ENCODE measurements around the gene PDPN.

DNA sequence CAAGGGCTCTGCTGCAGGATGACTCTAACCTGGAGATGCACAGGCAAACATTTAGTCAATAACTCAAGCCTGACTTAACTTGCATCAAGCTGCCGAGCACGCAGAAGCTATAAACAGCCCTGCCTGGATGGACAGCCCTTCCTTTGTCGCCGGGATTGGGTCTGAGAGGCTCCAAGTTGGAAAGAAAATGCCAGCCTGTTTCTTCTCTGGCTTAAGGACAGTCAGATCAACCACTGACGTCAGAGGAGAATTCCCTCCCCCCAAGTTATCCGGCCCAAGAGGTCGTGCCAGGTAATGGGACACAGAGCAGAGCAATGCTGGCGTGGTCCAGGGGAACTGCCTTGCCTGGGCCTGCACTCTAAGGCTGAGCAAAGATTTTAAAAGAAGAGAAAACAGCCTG lies 42.8 kb upstream of the PDPN start:
- TF ChIP-seq, protein P1, sequence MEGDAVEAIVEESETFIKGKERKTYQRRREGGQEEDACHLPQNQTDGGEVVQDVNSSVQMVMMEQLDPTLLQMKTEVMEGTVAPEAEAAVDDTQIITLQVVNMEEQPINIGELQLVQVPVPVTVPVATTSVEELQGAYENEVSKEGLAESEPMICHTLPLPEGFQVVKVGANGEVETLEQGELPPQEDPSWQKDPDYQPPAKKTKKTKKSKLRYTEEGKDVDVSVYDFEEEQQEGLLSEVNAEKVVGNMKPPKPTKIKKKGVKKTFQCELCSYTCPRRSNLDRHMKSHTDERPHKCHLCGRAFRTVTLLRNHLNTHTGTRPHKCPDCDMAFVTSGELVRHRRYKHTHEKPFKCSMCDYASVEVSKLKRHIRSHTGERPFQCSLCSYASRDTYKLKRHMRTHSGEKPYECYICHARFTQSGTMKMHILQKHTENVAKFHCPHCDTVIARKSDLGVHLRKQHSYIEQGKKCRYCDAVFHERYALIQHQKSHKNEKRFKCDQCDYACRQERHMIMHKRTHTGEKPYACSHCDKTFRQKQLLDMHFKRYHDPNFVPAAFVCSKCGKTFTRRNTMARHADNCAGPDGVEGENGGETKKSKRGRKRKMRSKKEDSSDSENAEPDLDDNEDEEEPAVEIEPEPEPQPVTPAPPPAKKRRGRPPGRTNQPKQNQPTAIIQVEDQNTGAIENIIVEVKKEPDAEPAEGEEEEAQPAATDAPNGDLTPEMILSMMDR (optimal IDR thresholded peaks at IDR 0.05 in 1 of 3, IDR thresholded peaks at IDR 0.05 in 1 of 3, conservative IDR thresholded peaks at IDR 0.05 in 1 of 3; ENCODE audit: extremely low read depth in 1 of 3, insufficient read depth in 2 of 3, low read length in 3 of 3): no peak
- no peak for TF ChIP-seq EZH2 (IDR thresholded peaks at IDR 0.05; ENCODE audit: low read length)

All from keratinocyte (primary cell).